Hematopoietic multipotent progenitor cell treated with erythropoietin and hydrocortisone succinate and interleukin-3 and kit ligand, for 15 days (in vitro differentiated cells): ENCODE measurements around the gene CTCFL.
"Not testable (repeated sequence)": the region's sequence is repeated elsewhere in the genome, so short reads cannot be mapped to it uniquely, and the experiment has no call there.

Source experiments
- DNase-seq: peaks from one replicate; pipeline ENCODE4 v3.0.0-alpha.2; 2015; ENCODE audit warnings: low spot score

CTCFL gene

DNA sequence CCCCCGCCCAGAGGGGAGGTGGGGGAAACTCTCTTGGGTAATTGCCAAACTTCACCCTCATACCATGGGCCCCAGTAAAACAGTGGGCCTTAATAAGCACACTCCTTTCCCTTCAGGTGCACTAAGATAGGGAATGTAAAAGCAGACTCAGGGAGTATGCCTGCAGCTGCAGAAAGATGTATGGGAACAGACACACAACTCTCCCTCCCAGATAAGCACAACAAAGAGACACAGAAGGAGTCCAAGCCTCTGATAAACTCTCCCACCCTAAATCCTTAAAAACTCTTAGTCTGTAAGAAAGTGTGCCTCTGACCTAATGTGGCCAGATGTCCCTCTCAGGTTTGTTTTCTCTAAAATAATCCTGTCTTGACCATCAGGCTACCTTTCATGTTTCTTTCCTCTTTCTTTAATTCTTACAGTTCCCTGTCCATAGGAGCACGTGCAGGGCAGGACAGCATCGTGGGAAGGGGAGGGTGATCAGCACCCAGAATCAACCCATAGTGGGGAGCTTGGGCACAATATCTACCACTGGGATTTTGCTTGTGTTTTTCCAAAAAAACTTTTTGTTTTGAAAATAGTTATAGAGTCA is 11.3 kb upstream of the CTCFL start:
- no peak for DNase-seq

DNA sequence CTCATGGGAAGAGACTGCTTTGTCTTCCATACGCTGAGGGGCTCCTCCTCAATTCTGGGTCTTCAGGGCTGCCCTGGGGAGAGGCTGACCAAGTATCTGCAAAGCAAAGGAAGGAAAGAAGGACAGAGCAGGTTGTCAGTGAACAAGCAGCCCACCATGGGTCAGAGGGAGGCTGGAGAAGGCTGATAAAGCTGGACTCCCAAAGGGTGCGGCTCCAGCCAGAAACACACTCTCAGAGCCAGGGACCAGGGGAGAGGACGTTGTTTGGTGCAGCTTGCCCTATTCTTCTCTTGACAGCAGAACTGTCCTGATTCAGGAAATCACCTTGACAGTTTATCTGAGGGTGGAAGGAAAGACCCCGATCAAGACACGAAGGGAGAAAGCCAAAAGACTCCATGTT is 10.4 kb upstream of the CTCFL start:
- DNase-seq, result no peak

DNA sequence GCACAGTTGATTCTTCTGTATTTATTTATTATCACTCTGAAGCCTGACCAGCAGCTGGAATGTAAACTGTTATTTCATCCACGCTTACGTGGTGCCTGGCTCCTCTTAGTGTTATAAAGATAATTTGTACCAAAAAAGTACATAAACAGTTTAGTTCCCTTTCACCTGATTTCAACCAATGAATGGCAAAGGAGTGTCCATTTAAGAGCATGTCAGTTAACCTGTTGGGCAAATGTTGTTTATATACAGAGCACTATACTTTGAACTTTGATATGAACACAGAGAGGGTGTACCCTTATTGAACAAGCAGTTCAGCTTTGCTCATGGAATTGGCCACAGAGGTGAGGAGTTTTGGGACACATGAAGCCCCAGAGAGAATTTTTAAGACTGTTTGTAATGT is 7.2 kb upstream of the CTCFL start:
- DNase-seq, result no peak

DNA sequence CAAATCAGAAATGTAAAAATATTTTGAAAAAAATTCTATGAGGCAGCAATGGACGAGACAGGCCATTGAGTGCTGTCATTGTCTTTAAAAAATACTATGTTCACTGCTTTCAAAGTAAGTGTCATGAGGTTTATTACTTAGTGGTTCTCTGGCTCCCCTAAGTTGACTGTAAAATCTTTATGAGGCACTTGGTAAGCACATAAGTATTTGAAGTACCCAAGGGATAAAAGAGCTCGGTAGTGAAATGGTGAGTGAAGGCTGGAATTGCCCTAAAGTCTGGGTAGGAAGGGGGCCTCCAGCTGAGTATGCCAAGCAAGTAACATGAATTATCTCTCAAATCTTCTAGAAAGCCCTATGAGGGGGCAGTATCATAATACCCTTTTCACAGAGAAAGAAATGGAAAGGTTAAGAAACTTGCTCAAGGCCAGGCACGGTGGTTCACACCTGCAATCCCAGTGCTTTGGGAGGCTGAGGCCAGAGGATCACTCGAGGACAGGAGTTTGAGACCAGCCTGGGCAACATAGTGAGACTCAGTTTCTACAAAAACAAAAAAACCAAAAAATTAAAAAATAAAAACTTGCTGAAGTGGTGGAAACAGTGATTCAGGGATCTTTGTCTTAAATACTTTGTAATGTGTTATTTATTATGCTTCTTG is 5.5 kb upstream of the CTCFL start:
- no peak for DNase-seq

DNA sequence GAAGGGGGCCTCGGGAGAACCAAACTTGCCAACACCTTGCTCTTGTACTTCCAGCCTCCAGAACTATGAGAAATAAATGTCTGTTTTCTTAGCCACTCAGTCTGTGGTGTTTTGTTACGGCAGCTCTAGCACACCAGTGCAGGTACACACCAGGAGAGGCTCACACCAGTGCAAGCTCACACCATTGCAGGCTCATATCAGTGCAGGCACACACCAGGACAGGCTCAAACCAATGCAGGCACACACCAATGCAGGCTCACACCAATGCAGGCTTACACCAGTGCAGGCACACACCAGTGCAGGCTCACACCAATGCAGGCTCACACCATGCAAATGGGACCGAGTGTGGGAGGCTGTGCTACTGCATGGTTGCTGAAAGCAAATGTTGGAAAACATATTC is 4.9 kb upstream of the CTCFL start:
- DNase-seq, result no peak

DNA sequence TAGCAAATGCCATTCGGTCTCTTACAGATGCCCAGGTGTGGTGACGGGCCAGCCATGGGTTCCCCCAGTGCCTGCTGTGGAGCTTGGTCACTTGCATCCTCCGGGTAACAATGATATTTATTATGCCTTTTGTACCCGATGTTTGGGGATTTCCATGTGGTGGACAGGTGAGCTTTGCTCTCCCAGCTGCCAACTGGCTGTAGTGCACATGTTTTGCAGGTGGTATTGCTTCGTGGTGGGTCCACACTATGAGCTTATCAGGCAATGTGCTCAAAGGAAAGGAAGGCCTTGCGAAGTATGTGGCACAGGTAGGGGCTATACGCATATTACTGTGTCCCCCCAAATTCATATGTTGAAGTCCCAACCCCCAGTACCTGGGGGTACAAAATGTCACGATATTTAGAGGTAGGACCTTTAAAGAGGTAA is 4.2 kb upstream of the CTCFL start:
- DNase-seq, result no peak

DNA sequence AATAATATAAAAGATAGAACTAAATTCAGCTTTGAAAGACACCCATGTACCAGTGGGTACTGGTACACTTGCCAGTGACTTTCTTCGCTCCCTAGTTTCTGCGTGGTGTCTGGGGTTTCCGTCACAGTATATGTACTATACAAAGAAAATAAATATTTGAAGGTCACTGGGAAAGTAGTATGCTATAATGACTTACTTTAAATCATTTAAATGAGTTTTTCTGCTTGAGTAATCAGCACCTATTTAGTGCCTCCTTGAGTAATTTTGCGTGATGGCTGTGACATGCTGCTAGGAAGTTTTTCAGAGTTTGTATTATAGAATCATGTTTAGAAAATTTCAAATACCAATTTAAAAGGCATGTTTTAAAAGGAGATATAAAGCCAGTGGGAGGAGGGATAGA is 3.2 kb upstream of the CTCFL start:
- no peak for DNase-seq

DNA sequence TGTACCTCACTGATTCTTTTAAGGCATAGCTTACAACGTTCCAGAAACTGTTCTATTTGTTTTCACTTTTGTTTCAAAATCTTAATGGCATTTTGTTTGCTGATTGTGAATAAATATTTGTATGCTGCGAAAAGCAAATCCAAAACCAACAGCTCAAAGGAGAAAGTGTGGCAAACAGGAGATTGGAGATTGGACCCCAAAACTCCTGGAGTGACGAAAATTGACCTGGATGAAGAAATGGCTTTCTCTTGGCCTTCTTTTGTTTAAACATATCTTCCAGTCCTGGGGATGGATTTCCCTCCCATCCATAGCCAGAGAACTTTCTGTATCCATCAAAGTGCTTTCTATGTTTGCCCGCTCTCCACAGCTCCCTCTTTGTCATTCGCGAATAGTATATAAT is 2.8 kb upstream of the CTCFL start:
- no peak for DNase-seq

DNA sequence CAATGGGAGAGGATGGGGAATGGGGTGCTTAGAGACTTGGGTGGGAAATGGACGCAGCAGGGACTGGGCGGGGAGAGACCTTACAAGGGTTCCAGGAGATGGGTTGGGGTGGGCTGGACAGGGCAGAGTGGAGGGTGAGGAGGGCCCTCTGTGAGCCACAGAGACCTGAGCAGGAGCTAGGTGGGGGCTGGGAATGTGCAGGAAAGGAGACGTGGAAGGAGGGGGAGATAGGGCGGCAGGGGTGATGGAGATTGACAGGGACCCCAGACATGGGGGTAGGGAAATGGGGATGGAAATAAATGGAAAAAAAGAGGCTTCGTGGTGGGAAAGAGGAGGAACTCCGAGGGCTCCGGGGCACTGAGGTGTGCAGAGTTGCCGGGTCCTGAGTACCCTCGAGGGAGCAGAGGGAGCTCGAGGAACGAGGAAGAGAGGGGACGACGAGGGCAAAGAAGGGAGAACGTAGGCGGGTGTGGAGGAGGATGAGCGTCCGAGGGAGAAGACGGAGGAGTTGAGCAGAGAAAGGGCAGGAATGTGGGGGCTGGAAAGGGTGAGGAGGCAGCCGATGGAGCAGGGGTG is 2.0 kb upstream of the CTCFL start:
- DNase-seq, result no peak

DNA sequence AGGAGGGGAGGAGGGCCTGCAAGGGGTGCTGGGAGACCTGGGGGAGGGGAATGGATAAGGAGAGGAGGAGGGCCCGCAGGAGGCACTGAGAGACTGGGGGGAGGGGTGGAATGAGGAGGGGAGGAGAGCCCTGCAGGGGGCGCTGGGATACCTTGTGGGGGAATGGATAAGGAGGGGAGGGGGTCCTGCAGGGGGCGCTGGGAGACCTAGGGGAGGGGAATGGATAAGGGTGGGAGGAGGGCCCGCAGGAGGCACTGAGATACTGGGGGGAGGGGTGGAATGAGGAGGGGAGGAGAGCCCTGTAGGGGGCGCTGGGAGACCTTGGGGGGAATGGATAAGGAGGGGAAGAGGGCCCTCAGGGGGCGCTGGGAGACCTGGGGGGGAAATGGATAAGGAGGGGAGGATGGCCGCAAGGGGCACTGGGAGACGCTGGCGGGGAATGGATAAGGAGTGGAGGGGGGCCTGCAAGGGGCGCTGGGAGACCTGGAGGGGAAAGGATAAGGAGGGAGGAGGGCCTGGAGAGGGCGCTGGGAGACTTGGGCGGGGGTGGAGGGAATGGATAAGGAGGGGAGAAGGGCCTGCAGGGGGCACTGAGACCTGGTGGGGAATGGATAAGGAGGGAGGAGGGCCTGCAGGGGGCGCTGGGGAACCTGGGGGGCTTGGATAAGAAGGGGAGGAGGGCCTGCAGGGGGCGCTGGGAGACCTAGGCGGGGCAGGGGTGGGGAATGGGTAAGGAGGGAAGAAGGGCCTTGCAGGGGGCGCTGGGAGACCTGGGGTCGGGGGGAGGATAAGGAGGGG is 1.3 kb upstream of the CTCFL start:
- DNase-seq, result peak; percentile 36

DNA sequence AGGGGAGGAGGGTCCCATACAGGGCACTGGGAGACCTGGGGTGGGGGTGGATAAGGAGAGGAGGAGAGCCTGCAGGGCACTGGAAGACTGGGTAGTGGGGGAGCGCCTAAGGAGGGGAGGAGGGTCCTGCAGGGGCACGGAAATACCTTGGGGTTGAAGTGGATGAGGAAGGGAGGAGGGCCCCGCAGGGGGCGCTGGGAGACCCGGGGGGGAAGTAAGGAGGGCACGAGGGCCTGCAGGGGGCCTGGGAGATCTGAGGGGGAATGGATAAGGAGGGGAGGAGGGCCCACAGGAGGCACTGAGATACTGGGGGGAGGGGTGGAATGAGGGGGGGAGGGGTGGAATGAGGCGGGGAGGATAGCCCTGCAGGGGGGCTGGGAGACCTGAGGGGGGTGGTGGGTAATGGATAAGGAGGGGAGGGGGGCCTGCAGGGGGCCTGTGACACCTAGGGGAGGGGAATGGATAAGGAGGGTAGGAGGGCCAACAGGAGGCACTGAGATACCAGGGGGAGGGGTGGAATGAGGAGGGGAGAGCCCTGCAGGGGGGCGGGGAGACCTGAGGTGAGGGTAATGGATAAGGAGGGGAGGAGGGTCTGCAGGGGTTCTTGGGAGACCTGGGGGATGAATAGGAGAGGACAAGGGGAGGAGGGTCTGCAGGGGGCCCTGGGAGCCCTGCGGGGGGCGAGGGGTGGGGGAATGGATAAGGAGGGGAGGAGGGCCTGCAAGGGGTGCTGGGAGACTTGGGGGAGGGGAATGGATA is 567 bp upstream of the CTCFL start:
- DNase-seq, result no peak

DNA sequence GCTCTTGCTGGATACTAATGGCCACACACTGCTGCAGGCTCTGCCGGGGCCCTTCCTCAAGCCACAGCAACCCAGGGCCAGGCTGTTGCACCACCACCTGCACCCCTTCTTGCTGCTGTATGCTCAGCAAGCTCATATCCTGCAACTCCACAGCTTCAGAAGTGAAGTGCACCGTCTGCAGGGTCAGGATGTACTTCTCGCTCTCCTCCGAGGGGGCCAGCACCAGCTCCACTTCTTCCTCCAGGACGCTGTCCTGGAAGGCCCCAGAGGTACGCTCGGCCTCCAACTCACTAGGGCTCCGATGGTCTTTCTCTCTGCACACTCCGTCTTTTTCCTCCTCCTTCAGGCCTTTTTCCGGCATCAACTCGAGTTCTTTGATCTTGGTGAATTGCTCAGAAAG is 1.2 kb downstream of the CTCFL start:
- no peak for DNase-seq

DNA sequence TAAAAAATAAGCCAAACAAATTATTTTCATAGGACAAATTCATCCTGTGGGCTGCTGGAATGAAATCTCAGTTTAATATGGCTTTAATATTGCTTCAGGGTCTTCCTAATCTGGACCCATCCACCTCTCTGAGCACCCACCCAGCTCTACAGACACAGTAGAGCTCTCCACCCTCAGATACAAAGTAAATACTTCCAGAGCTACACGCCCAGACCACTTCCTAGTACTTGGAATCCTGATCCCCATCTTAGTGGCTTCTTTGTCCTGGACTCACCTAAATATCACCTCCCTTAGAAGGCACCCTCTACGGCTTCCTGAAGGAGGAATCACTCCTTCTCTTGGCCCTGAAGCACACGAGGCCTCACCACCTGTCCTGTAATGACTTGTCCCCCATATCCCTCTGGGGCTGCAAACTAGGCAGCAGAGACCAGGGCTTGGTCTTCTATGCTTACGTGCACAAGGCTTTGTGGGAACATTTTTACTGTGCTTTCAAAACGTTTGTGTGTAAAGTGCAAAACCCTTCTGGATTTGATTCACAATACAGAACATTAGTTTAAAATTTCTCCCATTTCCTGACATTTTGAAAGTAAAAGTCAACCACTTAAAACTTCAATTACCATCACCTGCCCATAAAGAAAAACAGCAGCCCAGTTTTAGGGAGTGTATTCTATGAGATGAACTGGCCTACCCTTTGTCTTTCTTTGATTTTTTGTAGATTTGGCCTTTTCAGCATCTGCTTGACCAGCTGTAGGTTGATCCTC is 2.4 kb downstream of the CTCFL start:
- no peak for DNase-seq

DNA sequence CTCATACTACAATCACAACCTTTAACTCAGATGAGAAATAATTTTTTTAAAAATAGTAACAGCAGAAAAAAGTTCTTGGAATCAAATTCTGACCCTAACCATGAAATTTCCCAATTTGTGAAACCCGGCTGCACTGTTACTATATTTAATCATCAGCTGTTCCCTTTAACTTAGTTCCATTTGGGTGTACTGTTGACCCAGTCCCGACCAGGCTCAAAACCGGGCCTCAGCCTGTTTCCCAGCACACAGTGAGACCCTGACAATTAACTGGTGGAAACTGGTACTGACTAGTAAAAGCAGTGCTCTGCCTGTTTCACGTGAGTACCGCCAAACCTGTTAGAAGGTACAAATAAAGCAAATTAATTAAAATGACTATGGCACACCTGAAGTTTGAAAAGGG is 7.0 kb downstream of the CTCFL start:
- DNase-seq, result no peak

DNA sequence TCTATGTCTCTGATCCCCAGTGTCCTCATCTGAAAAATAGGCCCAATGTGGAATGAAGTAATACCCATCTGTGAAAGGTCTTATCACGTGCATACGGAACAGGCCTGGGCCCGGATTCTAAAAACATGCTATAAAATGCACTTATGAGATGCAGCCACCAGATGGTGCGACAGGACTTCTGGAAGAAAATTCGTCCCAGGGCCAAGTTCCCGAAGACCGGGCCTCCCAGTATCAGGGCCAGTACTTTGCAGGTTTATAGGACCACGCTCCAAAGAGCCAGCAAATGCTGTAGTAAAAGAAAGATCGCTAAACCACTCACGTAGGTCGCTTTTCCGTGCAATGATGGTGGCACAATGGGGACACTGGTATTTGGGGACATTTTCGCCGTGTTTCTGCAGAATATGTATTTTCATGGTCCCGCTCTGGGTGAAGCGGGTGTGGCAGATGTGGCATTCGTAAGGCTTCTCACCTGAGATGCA is 10.6 kb downstream of the CTCFL start:
- DNase-seq, result peak; percentile 73

DNA sequence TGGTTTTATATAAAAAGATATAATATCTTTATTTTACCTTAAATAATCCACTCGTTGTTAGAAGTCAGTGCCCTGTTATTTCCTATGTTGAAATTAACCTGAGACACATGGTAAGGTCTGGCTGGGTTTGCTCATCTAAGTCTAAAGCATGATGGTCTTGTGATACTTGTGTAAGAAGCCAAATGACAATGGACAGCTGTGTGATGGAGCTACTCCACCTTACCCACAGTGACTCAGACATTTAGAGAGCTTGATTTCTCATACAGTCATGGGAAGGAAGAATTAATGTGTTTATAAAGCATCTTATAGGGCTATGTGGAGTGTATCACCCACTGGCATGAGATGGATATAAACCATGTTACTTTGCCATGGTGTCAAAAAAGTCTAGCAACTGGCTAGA is 11.7 kb downstream of the CTCFL start:
- DNase-seq, result no peak

DNA sequence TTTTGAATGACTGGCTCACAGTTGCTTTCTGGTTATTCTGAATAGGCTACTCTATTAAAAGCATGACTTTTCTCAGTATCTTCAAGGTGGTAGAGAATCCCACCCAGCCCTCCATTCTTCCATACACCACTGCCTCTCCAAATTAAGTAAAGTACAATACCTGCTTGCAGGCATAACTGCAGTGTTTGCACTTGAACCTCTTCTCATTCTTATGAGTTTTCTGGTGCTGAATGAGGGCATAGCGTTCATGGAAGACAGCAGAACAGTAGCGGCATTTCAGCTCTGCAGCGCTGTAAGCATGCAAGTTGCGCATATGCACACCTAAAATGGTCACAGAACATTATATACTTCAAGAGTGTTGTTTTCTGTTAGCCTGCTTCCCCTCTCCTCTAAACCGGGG is 12.5 kb downstream of the CTCFL start:
- no peak for DNase-seq

DNA sequence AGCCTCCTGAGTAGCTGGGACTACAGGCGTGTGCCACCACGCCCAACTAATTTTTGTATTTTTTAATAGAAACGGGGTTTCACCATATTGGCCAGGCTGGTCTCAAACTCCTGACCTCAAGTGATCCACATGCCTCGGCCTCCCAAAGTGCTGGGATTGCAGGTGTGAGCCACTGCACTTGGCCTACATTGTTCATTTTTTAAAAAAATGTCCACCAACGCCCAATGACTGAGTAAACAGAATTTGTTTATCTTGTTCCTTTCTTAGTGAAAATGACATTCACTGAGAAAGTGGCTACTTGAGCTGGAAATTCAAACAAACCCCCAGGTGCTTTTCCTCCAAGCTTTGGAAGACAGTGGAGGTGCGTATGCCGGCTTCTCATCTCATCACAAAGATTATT is 13.2 kb downstream of the CTCFL start:
- DNase-seq, result not testable (repeated sequence)

DNA sequence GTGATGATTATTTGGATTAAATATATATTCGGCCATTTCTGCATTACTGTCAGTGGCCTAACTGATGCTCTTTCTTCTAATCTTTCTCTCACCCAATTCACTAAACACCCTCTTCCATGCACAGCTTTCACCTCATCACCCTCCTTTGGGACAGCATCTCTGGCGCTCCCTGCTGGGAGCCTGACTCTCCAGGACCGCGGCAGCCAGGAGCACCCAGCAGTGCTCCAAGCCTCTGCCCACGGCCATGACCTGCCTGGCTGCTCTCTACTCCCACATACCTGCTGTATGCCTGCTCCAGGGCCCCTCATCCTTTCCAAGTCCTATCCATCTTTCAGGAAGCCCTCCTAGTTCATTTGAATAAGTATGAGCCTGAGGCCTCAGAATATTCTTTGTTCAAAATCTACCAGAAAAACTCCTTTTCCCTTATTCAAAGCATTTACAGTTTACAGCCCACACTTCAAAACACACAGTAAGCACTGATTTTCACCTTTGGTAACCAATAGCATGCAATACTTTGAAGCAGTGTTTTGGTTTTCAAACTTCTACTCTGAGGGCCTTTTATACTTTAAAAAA is 15.2 kb downstream of the CTCFL start:
- peak; percentile 30 for DNase-seq

DNA sequence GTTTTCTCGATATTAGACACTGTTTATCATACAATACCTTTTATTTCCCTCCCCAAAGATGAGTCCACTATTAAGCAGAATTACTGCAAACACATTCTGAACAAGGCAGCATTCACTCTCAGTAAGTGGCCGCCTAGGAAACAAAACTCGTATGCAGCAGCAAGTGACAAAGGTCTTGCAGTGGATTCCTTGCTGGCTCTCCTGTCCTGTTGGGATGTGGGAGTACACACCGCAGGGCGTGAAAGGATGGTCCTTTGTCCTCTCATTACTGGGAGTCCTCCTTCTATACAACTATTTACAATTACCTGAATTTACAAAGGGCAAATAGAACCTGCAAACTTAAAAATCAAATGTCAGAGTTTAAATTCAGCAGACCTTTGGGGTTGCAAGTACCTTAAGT is 16.1 kb downstream of the CTCFL start:
- DNase-seq, result no peak

DNA sequence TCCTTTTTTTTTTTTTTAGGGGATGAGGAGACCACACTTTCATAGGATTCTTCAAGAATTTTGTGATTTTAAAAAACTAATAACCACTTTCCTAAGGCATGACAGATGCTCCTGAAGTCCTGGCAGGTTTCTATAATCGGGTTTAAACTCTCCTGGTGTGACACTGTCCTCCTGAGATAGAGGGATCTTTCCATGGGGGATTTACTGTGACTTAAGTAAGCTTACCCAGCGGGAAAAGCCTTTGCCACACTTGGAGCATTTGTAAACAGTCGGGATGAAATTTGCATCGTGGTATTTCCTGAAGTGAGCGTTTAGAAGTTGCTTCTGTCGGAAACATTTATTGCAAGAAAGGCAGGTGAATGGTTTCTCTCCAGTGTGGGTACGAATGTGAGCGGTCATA is 16.6 kb downstream of the CTCFL start:
- DNase-seq, result no peak
